HepG2 (cell line): ENCODE measurements around the gene ADARB2. TPM values are rescaled to one million over a fixed set of nuclear protein-coding genes. Genes with fewer than 3 reads are reported as not detected.

ENCODE experiments used
- HCFC1 ChIP-seq: fragments of 150-350 bp; IDR thresholded peaks from 2 replicates; pipeline ENCODE4 v1.6.1; 2014; ENCODE audit warnings: low read depth, low read length
- HNRNPUL1 ChIP-seq: fragments of 200-400 bp; formaldehyde crosslinking; IDR thresholded peaks from 2 replicates; pipeline ENCODE4 v1.6.1; 2017; ENCODE audit warnings: low read depth, mild to moderate bottlenecking, low read length, moderate library complexity
- MBD4 ChIP-seq: IDR thresholded peaks from 2 replicates; pipeline ENCODE4 v1.6.1; 2012; ENCODE audit warnings: low read length, inconsistent platforms, borderline replicate concordance
- MIXL1 ChIP-seq: IDR thresholded peaks from 2 replicates; pipeline ENCODE4 v1.6.1; 2016
- NONO ChIP-seq, 2 experiments: fragments of 450-650 bp in 1 of 2; sonication (generic) in 1 of 2; formaldehyde crosslinking in 1 of 2; IDR thresholded peaks in 1 of 2; conservative IDR thresholded peaks in 1 of 2; 2 replicates each; pipeline versions ENCODE4 v1.6.1 to v1.8.0; 2017 to 2022; ENCODE audit warnings: mild to moderate bottlenecking in 1 of 2, missing genetic modification reagents in 1 of 2, moderate library complexity in 1 of 2
- PRMT3 ChIP-seq: sonication (generic); formaldehyde crosslinking; IDR thresholded peaks from 2 replicates; pipeline ENCODE4 v1.8.1; 2022; ENCODE audit warnings: low read depth, mild to moderate bottlenecking, moderate library complexity, missing genetic modification reagents, borderline replicate concordance
- RXRB ChIP-seq: IDR thresholded peaks from 2 replicates; pipeline ENCODE4 v1.6.1; 2016; ENCODE audit warnings: borderline replicate concordance, missing genetic modification reagents, missing compliant biosample characterization
- TARDBP ChIP-seq: sonication (generic); formaldehyde crosslinking; IDR thresholded peaks from 2 replicates; pipeline ENCODE4 v1.8.0; 2022; ENCODE audit warnings: mild to moderate bottlenecking, missing genetic modification reagents
- ZFP36L2 ChIP-seq: sonication (generic); formaldehyde crosslinking; IDR thresholded peaks from 2 replicates; pipeline ENCODE4 v1.4.0; 2020; ENCODE audit warnings: missing genetic modification reagents
- ZNF343 ChIP-seq: sonication (generic); formaldehyde crosslinking; IDR thresholded peaks from 2 replicates; pipeline ENCODE4 v1.4.0; 2020; ENCODE audit warnings: mild to moderate bottlenecking, missing genetic modification reagents
- ZNF619 ChIP-seq: sonication (generic); formaldehyde crosslinking; IDR thresholded peaks from 2 replicates; pipeline ENCODE4 v1.4.0; 2020; ENCODE audit warnings: mild to moderate bottlenecking, missing genetic modification reagents
- polyA plus RNA-seq, 8 experiments: library from polyadenylated mRNA; depleted of rRNA in 3 of 8; stranded (reverse) in 7 of 8; unstranded in 1 of 8; fragments of >200 nt; fragmentation: Illumina TruSeq in 4 of 8; extraction: Trizol in 4 of 8; gene quantifications; 2 replicates each; pipeline versions ENCODE4 v1.2.1 to v1.2.3, GENCODE V29; 2011 to 2016; ENCODE audit warnings: low read depth in 4 of 8, missing spikeins in 1 of 8, mixed read lengths in 1 of 8; ENCODE audit not compliant: insufficient read depth in 1 of 8
- total RNA-seq, 5 experiments: library from RNA; depleted of rRNA; stranded (reverse); fragments of >200 nt; fragmentation: Illumina TruSeq; extraction: Trizol; gene quantifications; 2 replicates each; pipeline ENCODE4 v1.2.3, GENCODE V29; 2016; ENCODE audit warnings: low read depth in 1 of 5
- TF ChIP-seq, protein P1 (sequence below): sonication (generic); formaldehyde crosslinking; IDR thresholded peaks from 2 replicates; pipeline ENCODE4 v1.8.0; 2022; ENCODE audit warnings: missing genetic modification reagents, mild to moderate bottlenecking, inconsistent platforms, borderline replicate concordance
- TF ChIP-seq, protein P2 (sequence below): sonication (generic); formaldehyde crosslinking; IDR thresholded peaks from 2 replicates; pipeline ENCODE4 v1.9.0; 2021; ENCODE audit warnings: missing genetic modification reagents, mild to moderate bottlenecking, borderline replicate concordance
- TF ChIP-seq, protein P3 (sequence below): fragments of 450-650 bp; IDR thresholded peaks from 2 replicates; pipeline ENCODE4 v1.6.1; 2017; ENCODE audit warnings: mild to moderate bottlenecking
- TF ChIP-seq, protein P4 (sequence below), 2 experiments: sonication (generic) in 1 of 2; formaldehyde crosslinking in 1 of 2; IDR thresholded peaks; 2 replicates each; pipeline versions ENCODE4 v1.4.0 to v1.6.1; 2018 to 2020; ENCODE audit warnings: missing genetic modification reagents in 2 of 2, borderline replicate concordance in 1 of 2, low read depth in 1 of 2, mild to moderate bottlenecking in 1 of 2, missing biosample characterization in 1 of 2
- TF ChIP-seq, protein P5 (sequence below): conservative IDR thresholded peaks from 2 replicates; pipeline ENCODE4 v1.6.1; 2018; ENCODE audit warnings: missing genetic modification reagents
- TF ChIP-seq, protein P6 (sequence below): sonication (generic); formaldehyde crosslinking; IDR thresholded peaks from 2 replicates; pipeline ENCODE4 v1.5.0; 2020; ENCODE audit warnings: mild to moderate bottlenecking, missing genetic modification reagents, moderate library complexity

Gene ADARB2
- total and polyA plus RNA-seq, 2 of the 13 experiments (the other 11 are each of a cell fraction or from before 2014, with no cell fraction given), result not detected

DNA sequence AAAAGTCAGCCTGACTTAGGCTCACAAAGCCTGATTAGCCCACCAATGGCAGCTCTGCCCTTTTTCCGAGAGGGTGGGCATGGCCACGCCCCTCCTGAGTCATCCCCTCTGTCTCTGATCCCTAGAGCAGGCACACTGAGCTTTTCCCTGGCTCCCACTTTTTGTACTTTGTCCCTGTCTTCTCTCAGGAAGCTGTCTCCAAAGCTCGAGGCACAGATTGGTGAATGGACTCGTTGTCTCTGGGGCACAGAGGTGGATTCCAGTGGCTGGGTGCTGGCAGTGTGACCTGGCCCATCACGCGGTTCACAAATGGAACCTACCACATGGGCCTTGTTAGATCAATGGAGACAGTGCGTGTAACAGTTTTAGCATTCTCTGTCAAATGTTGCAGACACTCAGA, 367.7 kb downstream of the ADARB2 start (continued):
- TF ChIP-seq ZNF343 (no peak), ZNF619 (no peak), PRMT3 (CRISPR knock-in tag) (no peak), HNRNPUL1 (no peak), MIXL1 (CRISPR knock-in tag) (no peak), HCFC1 (no peak), ZFP36L2 (CRISPR knock-in tag) (no peak), RXRB (CRISPR knock-in tag) (0 out of 2 replicates have a peak, but pooled peaks have one; percentile 17), NONO (IDR thresholded peaks at IDR 0.05) (no peak), NONO (CRISPR knock-in tag; conservative IDR thresholded peaks at IDR 0.05) (no peak), TARDBP (CRISPR knock-in tag) (no peak), MBD4 (no peak)
- TF ChIP-seq, protein P1, sequence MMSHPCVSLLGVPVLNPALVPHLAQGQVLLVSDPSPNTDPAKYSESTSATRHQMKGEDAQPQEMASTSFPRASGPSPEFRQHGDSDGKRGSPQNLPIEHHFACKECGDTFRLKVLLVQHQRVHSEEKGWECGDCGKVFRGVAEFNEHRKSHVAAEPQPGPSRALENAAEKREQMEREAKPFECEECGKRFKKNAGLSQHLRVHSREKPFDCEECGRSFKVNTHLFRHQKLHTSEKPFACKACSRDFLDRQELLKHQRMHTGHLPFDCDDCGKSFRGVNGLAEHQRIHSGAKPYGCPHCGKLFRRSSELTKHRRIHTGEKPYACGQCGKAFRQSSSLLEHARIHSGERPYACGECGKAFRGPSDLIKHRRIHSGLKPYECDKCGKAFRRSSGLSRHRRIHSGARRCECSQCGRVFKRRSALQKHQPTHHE, result no peak
- TF ChIP-seq, protein P2, sequence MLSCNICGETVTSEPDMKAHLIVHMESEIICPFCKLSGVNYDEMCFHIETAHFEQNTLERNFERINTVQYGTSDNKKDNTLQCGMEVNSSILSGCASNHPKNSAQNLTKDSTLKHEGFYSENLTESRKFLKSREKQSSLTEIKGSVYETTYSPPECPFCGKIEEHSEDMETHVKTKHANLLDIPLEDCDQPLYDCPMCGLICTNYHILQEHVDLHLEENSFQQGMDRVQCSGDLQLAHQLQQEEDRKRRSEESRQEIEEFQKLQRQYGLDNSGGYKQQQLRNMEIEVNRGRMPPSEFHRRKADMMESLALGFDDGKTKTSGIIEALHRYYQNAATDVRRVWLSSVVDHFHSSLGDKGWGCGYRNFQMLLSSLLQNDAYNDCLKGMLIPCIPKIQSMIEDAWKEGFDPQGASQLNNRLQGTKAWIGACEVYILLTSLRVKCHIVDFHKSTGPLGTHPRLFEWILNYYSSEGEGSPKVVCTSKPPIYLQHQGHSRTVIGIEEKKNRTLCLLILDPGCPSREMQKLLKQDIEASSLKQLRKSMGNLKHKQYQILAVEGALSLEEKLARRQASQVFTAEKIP (CRISPR knock-in tag), result no peak
- TF ChIP-seq, protein P3, sequence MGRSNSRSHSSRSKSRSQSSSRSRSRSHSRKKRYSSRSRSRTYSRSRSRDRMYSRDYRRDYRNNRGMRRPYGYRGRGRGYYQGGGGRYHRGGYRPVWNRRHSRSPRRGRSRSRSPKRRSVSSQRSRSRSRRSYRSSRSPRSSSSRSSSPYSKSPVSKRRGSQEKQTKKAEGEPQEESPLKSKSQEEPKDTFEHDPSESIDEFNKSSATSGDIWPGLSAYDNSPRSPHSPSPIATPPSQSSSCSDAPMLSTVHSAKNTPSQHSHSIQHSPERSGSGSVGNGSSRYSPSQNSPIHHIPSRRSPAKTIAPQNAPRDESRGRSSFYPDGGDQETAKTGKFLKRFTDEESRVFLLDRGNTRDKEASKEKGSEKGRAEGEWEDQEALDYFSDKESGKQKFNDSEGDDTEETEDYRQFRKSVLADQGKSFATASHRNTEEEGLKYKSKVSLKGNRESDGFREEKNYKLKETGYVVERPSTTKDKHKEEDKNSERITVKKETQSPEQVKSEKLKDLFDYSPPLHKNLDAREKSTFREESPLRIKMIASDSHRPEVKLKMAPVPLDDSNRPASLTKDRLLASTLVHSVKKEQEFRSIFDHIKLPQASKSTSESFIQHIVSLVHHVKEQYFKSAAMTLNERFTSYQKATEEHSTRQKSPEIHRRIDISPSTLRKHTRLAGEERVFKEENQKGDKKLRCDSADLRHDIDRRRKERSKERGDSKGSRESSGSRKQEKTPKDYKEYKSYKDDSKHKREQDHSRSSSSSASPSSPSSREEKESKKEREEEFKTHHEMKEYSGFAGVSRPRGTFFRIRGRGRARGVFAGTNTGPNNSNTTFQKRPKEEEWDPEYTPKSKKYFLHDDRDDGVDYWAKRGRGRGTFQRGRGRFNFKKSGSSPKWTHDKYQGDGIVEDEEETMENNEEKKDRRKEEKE, result no peak
- TF ChIP-seq, protein P4, sequence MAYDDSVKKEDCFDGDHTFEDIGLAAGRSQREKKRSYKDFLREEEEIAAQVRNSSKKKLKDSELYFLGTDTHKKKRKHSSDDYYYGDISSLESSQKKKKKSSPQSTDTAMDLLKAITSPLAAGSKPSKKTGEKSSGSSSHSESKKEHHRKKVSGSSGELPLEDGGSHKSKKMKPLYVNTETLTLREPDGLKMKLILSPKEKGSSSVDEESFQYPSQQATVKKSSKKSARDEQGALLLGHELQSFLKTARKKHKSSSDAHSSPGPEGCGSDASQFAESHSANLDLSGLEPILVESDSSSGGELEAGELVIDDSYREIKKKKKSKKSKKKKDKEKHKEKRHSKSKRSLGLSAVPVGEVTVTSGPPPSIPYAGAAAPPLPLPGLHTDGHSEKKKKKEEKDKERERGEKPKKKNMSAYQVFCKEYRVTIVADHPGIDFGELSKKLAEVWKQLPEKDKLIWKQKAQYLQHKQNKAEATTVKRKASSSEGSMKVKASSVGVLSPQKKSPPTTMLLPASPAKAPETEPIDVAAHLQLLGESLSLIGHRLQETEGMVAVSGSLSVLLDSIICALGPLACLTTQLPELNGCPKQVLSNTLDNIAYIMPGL (CRISPR knock-in tag; IDR thresholded peaks at IDR 0.05; ENCODE audit: borderline replicate concordance in 1 of 2, low read depth in 1 of 2), result no peak
- TF ChIP-seq, protein P5, sequence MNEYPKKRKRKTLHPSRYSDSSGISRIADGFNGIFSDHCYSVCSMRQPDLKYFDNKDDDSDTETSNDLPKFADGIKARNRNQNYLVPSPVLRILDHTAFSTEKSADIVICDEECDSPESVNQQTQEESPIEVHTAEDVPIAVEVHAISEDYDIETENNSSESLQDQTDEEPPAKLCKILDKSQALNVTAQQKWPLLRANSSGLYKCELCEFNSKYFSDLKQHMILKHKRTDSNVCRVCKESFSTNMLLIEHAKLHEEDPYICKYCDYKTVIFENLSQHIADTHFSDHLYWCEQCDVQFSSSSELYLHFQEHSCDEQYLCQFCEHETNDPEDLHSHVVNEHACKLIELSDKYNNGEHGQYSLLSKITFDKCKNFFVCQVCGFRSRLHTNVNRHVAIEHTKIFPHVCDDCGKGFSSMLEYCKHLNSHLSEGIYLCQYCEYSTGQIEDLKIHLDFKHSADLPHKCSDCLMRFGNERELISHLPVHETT (CRISPR knock-in tag), result no peak
- TF ChIP-seq, protein P6, sequence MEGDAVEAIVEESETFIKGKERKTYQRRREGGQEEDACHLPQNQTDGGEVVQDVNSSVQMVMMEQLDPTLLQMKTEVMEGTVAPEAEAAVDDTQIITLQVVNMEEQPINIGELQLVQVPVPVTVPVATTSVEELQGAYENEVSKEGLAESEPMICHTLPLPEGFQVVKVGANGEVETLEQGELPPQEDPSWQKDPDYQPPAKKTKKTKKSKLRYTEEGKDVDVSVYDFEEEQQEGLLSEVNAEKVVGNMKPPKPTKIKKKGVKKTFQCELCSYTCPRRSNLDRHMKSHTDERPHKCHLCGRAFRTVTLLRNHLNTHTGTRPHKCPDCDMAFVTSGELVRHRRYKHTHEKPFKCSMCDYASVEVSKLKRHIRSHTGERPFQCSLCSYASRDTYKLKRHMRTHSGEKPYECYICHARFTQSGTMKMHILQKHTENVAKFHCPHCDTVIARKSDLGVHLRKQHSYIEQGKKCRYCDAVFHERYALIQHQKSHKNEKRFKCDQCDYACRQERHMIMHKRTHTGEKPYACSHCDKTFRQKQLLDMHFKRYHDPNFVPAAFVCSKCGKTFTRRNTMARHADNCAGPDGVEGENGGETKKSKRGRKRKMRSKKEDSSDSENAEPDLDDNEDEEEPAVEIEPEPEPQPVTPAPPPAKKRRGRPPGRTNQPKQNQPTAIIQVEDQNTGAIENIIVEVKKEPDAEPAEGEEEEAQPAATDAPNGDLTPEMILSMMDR (CRISPR knock-in tag), result no peak
